ENCODE results near the gene CACFD1. TPM values are rescaled to one million over a fixed set of nuclear protein-coding genes. Genes with fewer than 3 reads are reported as not detected.
A peak's percentile ranks its signal among the peaks of the same experiment; 100 is the strongest.

Gene CACFD1
- total RNA-seq, 4 donors from 2014 or later, result 8.6 to 16.3 (median 10.3) TPM

DNA sequence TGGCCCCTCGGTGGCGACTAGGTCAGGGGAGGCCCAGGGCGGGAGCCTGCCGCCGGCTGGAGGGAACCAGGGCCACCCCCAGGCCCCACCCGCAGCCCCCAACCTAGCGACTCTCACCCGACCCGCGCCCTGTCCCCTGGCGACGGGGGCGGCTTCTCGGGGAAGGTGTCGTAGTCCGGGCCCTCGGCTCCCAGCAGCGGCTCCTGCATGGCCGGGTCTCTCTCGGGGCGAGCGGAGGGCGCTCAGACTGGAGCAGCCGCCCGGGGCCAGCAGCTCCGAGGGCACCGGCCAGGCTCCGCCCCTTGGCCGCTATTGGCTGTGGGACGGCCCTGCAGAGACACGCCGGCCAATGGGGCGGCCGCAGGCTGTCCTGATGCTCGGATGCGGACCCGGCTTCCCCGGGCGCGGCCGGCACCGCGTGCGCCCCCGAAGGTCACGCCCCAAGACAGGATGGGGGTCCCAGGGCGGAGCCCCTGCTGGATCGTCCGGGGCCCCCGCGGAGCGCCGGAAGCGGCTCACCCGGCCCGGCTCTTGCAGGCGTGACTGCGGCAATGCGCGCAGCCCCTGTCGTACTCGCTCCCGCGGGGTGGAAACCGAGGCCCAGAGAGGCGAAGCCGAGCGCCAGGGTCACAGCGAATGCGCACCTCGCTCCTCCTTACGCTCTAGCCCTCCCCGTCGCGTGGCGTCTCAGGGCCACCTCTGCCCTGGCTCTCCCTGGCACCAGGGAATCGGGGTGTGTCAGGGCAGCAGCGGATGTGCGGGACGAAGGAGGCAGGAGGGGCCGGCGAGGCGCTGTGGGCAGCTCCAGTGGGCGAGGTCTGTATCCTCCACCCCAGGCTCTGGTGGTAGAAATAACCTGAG, 19.3 kb downstream of the CACFD1 start, which contains the start of gene SLC2A6:
SLC2A6 (minus strand) TSS at position 249 of the 861 bp plus-strand sequence; CDS start at position 209, 40 bp downstream.
- H3K36me3 ChIP-seq, result peaks cover 0 to 23% (median 0%) of the 10 kb centered on the region in 3 donors
- H3K4me3 ChIP-seq, result peak within 1 kb of the TSS; percentile 45 to 60 (median 52)
- H3K27me3 ChIP-seq, result no peaks in the 10 kb centered on the region
- no peaks in the 10 kb centered on the region for H3K9me3 ChIP-seq
- DNase-seq (ENCODE audit: low spot score in 2 of 2), result peak; percentile 68 to 71
- WGBS, 2 donors, result 0 to 4% methylated on average over 12 to 63 of the region's 84 CpGs
- H3K4me1 ChIP-seq, result peaks cover 0 to 22% (median 10%) of the 10 kb centered on the region in 4 donors
- peak within 1 kb of the TSS in 3 of 4 donors; percentile 42 to 66 (median 58) for H3K27ac ChIP-seq
- TF ChIP-seq POLR2A (IDR thresholded peaks at IDR 0.05) (no peak), EP300 (IDR thresholded peaks at IDR 0.05) (no peak)
- TF ChIP-seq, protein P1, sequence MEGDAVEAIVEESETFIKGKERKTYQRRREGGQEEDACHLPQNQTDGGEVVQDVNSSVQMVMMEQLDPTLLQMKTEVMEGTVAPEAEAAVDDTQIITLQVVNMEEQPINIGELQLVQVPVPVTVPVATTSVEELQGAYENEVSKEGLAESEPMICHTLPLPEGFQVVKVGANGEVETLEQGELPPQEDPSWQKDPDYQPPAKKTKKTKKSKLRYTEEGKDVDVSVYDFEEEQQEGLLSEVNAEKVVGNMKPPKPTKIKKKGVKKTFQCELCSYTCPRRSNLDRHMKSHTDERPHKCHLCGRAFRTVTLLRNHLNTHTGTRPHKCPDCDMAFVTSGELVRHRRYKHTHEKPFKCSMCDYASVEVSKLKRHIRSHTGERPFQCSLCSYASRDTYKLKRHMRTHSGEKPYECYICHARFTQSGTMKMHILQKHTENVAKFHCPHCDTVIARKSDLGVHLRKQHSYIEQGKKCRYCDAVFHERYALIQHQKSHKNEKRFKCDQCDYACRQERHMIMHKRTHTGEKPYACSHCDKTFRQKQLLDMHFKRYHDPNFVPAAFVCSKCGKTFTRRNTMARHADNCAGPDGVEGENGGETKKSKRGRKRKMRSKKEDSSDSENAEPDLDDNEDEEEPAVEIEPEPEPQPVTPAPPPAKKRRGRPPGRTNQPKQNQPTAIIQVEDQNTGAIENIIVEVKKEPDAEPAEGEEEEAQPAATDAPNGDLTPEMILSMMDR (IDR thresholded peaks at IDR 0.05), result no peak

DNA sequence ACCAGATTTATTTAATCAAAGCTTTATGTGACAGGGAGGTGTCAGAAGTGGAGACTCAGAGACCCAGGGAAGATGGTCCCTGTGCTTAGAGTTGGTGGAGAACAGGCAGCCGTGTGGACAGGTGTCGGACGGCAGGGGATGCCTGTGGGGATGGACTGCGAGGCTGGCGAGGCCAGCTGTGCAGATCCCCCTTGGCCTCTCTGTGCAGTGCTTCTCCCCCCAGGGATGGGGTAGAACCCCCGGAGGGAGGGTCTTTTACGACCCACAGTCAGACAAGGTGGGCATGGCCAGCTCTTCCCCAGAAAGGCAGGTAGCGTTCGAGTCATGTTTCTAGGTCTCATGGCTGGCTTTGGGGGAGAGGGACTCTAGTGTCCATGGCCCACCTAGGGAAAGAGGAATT, 23.8 kb downstream of the CACFD1 start:
- Histone ChIP-seq H3K27me3 (no peaks in the 10 kb centered on the region), H3K9me3 (no peaks in the 10 kb centered on the region), H3K36me3 (no peaks in the 10 kb centered on the region), H3K4me1 (peaks cover 0 to 23% (median 7%) of the 10 kb centered on the region in 4 donors), H3K4me3 (no peak overlapping the region), H3K27ac (no peak overlapping the region)
- no peak for DNase-seq (ENCODE audit: low spot score in 2 of 2)
- 80 to 83% methylated on average over 9 of the region's 9 CpGs for WGBS, 2 donors
- TF ChIP-seq, protein P1 (IDR thresholded peaks at IDR 0.05), result no peak
- TF ChIP-seq POLR2A (IDR thresholded peaks at IDR 0.05) (no peak), EP300 (IDR thresholded peaks at IDR 0.05) (no peak)

DNA sequence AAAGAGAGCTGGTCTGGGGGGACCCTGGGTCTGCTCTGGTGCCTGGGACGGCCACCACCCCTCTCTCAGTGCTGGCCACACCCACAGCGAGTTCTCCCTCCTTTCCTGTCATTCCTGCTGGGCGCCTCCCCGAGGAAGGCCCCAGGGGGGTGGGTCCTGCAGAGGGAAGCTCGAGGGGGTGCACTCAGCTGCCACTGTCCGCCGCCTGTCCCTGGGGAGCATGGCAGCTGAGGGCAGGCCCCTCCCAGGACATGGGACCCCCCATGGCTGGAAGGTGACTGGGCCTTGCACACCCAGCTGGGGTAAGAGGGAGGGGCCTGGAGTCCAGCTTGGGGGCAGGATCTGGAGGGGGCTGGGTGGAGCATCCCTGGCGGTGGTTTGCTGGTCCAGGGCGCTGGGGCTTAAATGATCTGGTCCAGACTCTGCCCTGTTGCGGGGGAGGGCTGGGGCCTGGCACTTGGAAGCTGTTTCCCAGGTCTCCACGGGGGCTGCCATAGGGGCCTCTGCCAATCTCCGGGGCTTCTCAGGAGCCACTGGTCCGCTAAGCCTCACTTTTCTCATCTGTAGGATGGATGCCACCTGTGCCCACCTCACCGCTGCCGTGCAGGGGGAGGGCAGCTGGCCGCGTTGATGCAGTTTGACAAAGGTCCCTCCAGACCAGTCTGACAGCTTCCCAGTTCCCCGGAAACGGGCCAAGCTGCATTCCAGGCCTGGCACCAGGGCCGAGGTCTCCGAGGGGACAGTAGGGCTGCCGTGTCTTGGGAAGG, 25.1 kb downstream of the CACFD1 start:
- TF ChIP-seq POLR2A (IDR thresholded peaks at IDR 0.05) (no peak), EP300 (IDR thresholded peaks at IDR 0.05) (no peak)
- TF ChIP-seq, protein P1 (IDR thresholded peaks at IDR 0.05), result no peak

DNA sequence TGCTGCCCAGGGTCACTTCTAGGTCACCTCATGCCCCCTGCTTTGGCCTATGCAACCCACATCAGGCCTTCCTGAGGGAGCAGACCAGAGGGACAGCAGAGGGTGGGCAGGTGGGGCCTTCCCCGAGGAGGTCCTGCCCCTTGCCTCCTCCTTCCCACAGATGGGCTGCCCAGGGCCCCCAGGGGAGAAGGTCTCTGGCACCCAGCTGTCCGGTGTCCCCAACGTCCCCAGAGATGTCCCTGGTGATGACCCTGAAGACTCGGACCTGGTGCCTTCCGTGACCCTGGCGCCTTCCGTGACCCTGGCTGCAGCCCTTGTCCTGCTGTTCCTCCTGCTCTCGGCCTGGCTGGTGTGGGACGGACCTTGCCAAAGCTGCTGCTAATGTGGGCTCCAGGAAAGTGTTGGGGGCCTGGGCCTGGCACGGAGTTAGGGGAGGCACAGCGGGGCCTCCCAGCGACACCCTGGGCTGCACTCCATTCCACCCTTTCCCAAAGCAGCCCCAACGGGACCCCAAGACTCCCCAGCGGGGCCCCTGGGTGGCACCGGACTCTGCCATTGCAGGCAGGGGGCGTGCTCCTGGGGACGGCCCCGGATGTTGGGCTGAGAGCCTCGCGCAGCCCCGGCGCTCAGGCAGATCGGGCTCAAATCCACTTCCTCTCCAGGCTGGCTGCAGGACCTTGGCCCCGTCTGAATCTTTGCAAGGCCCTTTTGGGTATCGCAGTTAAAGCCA, 25.9 kb downstream of the CACFD1 start:
- DNase-seq (ENCODE audit: low spot score in 2 of 2), result no peak
- no peaks in the 10 kb centered on the region for H3K27me3 ChIP-seq
- whole genome bisulfite sequencing, 2 donors, result 44 to 60% methylated on average over 16 of the region's 25 CpGs
- TF ChIP-seq, protein P1 (IDR thresholded peaks at IDR 0.05), result no peak
- TF ChIP-seq POLR2A (IDR thresholded peaks at IDR 0.05), result no peak
- no peak for TF ChIP-seq EP300 (IDR thresholded peaks at IDR 0.05)
- H3K36me3 ChIP-seq, result no peaks in the 10 kb centered on the region
- H3K4me1 ChIP-seq, result peaks cover 0 to 11% (median 2%) of the 10 kb centered on the region in 4 donors
- H3K27ac ChIP-seq, result no peak overlapping the region
- H3K4me3 ChIP-seq, result no peak overlapping the region
- no peaks in the 10 kb centered on the region for H3K9me3 ChIP-seq

More for the DNA sequence above, 25.1 kb downstream of the CACFD1 start:
- no peak for DNase-seq (ENCODE audit: low spot score in 2 of 2)
- peaks cover 0 to 13% (median 2%) of the 10 kb centered on the region in 4 donors for H3K4me1 ChIP-seq
- no peak overlapping the region for H3K4me3 ChIP-seq
- WGBS, 2 donors, result 67 to 73% methylated on average over 16 to 20 of the region's 22 CpGs
- no peaks in the 10 kb centered on the region for H3K27me3 ChIP-seq
- no peaks in the 10 kb centered on the region for H3K9me3 ChIP-seq
- no peaks in the 10 kb centered on the region for H3K36me3 ChIP-seq
- no peak overlapping the region for H3K27ac ChIP-seq

Data from tibial nerve (tissue), 4 donors.